Measurements from ENCODE around the gene ASPM. TPM values are rescaled to one million over a fixed set of nuclear protein-coding genes. Genes with fewer than 3 reads are reported as not detected.

The ASPM gene
- total and polyA plus RNA-seq, 2 of the 8 experiments (the other 6 are each of a cell fraction or from before 2014, with no cell fraction given): 5.1 to 50.3 TPM

DNA sequence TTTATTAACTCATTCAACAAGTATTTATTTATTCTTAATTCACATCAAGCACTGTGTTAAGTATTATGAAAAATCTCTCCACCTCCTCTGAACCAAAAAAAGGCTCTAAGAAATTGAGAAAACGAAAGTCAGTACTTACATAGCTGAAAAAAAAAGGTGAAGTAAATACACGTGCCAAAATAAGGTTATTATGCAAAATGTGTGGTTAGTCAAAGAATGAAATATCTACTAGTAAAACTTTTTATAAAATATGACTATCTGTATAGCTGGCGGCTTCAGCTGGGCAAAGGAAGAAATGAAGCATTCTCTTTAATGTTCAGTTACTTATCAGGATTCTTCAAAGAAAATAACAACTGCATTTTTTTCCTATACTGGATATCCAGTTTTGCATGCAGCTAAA lies 35.5 kb upstream of the ASPM start:
- H3K4me1 ChIP-seq (replicated peaks in 1 of 4; ENCODE audit: control insufficient read depth in 3 of 4, insufficient read depth in 4 of 4, low read length in 3 of 4): no peaks in the 10 kb centered on the region
- 86% methylated on average over 3 of the region's 3 CpGs; no CpG with 5 or more reads in 1 of the 2 experiments for WGBS, 2 experiments (ENCODE audit: extremely low coverage in 1 of 2, insufficient coverage in 1 of 2, insufficient read length in 1 of 2, insufficient replicate concordance in 2 of 2, low coverage in 1 of 2, low lambda C conversion rate in 2 of 2, missing lambda C conversion rate in 1 of 2)
- H4K91ac ChIP-seq (replicated peaks; ENCODE audit: insufficient read length, low read length): no peak overlapping the region
- peaks cover 0 to 1% of the 10 kb centered on the region in 2 experiments for H4K20me1 ChIP-seq (replicated peaks in 1 of 2; ENCODE audit: control insufficient read depth in 1 of 2, insufficient read depth in 2 of 2, low read length in 2 of 2)
- H3K4me3 ChIP-seq (ENCODE audit: extremely low read depth in 1 of 4, insufficient read depth in 2 of 4, low read depth in 3 of 4, low read length in 4 of 4): no peak overlapping the region
- ChIA-PET CTCF (ENCODE audit: partially characterized antibody) (interaction anchor here (1.0 to 3.9 kb wide), 4 partner anchors 145 to 175 kb away, joined by 3 to 21 read pairs (median 6); no protein-coding TSS in a partner anchor), POLR2A (ENCODE audit: partially characterized antibody) (no interaction called here)
- no peak overlapping the region for H2AK5ac ChIP-seq (ENCODE audit: low read depth, low read length)
- H4K8ac ChIP-seq (ENCODE audit: extremely low read depth, insufficient read depth, low read length): no peak overlapping the region
- no peak overlapping the region for H3K23ac ChIP-seq (ENCODE audit: insufficient read length)
- H2AFZ ChIP-seq (ENCODE audit: low read length): no peak overlapping the region
- H3K18ac ChIP-seq (ENCODE audit: extremely low read depth, low read length): no peak overlapping the region
- H2BK5ac ChIP-seq (ENCODE audit: low read depth, low read length): no peak overlapping the region
- DNase-seq (ENCODE audit: low read depth in 1 of 2, low spot score in 2 of 2) (no peak), FAIRE-seq (no peak)
- peaks cover 0 to 16% (median 4%) of the 10 kb centered on the region in 4 experiments; a peak in 2 of 8 replicates for H3K36me3 ChIP-seq (ENCODE audit: control insufficient read depth in 2 of 4, insufficient read depth in 4 of 4, low read length in 3 of 4)
- no peak overlapping the region for H2BK120ac ChIP-seq (replicated peaks; ENCODE audit: low read depth, low read length)
- no peaks in the 10 kb centered on the region for H3K79me1 ChIP-seq (ENCODE audit: low read depth, low read length)
- no peak overlapping the region for H3K4ac ChIP-seq (replicated peaks; ENCODE audit: insufficient read length, low read depth, low read length)
- no peak overlapping the region for H3K56ac ChIP-seq (replicated peaks; ENCODE audit: insufficient read length, low read depth, low read length)
- no peak overlapping the region for H2BK20ac ChIP-seq (ENCODE audit: low read length)
- no peaks in the 10 kb centered on the region for H3K23me2 ChIP-seq (ENCODE audit: low read depth, low read length)
- no peak overlapping the region for H2BK12ac ChIP-seq (ENCODE audit: low read depth, low read length)
- H4K5ac ChIP-seq (ENCODE audit: insufficient read length, low read depth, low read length): no peak overlapping the region
- no peak overlapping the region for H3K4me2 ChIP-seq (ENCODE audit: insufficient read depth in 1 of 2, low read depth in 2 of 2, low read length in 2 of 2)
- H3K14ac ChIP-seq (ENCODE audit: insufficient read length): no peak overlapping the region
- H3K27ac ChIP-seq (ENCODE audit: low read depth, low read length): no peak overlapping the region
- H3K27me3 ChIP-seq (replicated peaks in 1 of 4; ENCODE audit: control insufficient read depth in 3 of 4, extremely low read depth in 1 of 4, insufficient read depth in 3 of 4, low read length in 3 of 4): no peaks in the 10 kb centered on the region
- H3K79me2 ChIP-seq (ENCODE audit: control insufficient read depth in 1 of 2, insufficient read depth in 2 of 2, low read length in 2 of 2): no peaks in the 10 kb centered on the region
- H2BK15ac ChIP-seq (ENCODE audit: low read length): no peak overlapping the region
- H3K9ac ChIP-seq (replicated peaks in 1 of 4; ENCODE audit: extremely low read depth in 1 of 4, low read depth in 3 of 4, low read length in 3 of 4): no peak overlapping the region
- H3K9me3 ChIP-seq (ENCODE audit: insufficient read depth in 2 of 2, low read depth in 1 of 2, low read length in 1 of 2): no peaks in the 10 kb centered on the region
- TF ChIP-seq JUN (IDR thresholded peaks at IDR 0.05; ENCODE audit: low read depth, low read length): no peak
- no peak for TF ChIP-seq SP1 (IDR thresholded peaks at IDR 0.05; ENCODE audit: low read depth, low read length)
- no peak for TF ChIP-seq CBX8 (IDR thresholded peaks at IDR 0.05; ENCODE audit: borderline replicate concordance, low read depth, low read length)
- TF ChIP-seq SUZ12 (IDR thresholded peaks at IDR 0.05; ENCODE audit: low read length): no peak
- no peak for TF ChIP-seq GABPA (IDR thresholded peaks at IDR 0.05; ENCODE audit: borderline replicate concordance, insufficient read depth, low read length)
- no peak for TF ChIP-seq ASH2L (IDR thresholded peaks at IDR 0.05; ENCODE audit: low read length)
- no peak for TF ChIP-seq SP4 (IDR thresholded peaks at IDR 0.05; ENCODE audit: low read length)
- no peak for TF ChIP-seq CHD2 (IDR thresholded peaks at IDR 0.05; ENCODE audit: low read length)
- no peak for TF ChIP-seq CTBP2 (IDR thresholded peaks at IDR 0.05; ENCODE audit: borderline replicate concordance, insufficient read depth, insufficient read length, low read length)
- TF ChIP-seq, protein P1, sequence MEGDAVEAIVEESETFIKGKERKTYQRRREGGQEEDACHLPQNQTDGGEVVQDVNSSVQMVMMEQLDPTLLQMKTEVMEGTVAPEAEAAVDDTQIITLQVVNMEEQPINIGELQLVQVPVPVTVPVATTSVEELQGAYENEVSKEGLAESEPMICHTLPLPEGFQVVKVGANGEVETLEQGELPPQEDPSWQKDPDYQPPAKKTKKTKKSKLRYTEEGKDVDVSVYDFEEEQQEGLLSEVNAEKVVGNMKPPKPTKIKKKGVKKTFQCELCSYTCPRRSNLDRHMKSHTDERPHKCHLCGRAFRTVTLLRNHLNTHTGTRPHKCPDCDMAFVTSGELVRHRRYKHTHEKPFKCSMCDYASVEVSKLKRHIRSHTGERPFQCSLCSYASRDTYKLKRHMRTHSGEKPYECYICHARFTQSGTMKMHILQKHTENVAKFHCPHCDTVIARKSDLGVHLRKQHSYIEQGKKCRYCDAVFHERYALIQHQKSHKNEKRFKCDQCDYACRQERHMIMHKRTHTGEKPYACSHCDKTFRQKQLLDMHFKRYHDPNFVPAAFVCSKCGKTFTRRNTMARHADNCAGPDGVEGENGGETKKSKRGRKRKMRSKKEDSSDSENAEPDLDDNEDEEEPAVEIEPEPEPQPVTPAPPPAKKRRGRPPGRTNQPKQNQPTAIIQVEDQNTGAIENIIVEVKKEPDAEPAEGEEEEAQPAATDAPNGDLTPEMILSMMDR (IDR thresholded peaks at IDR 0.05; ENCODE audit: control extremely low read depth in 1 of 3, insufficient read depth in 1 of 3, low read depth in 1 of 3, low read length in 3 of 3): no peak
- TF ChIP-seq EP300 (IDR thresholded peaks at IDR 0.05; ENCODE audit: borderline replicate concordance in 1 of 2, low read depth in 2 of 2, low read length in 2 of 2): no peak
- TF ChIP-seq SP2 (IDR thresholded peaks at IDR 0.05; ENCODE audit: low read length): no peak

All from H1 (cell line).